KOPT-K1 (cell line): ENCODE data around the gene KIRREL3.

Experiments
- H3K27ac ChIP-seq: fragments of 200-600 bp; sonication (generic); 2 replicates; pipeline ENCODE4 v1.5.1; 2016; ENCODE audit warnings: antibody characterized with exemption, mild to moderate bottlenecking, low read depth, low read length; ENCODE audit not compliant: poor library complexity, severe bottlenecking
- H3K36me3 ChIP-seq: fragments of 200-600 bp; sonication (generic); 2 replicates; pipeline ENCODE4 v1.5.1; 2017; ENCODE audit warnings: antibody characterized with exemption, mild to moderate bottlenecking, low read length, moderate library complexity; ENCODE audit not compliant: insufficient read depth
- H3K9me3 ChIP-seq: fragments of 200-600 bp; sonication (generic); 2 replicates; pipeline ENCODE4 v1.5.1; 2017; ENCODE audit warnings: antibody characterized with exemption, low read length, mild to moderate bottlenecking; ENCODE audit not compliant: insufficient read depth, poor library complexity, severe bottlenecking

Gene KIRREL3

GRCh38 chr11:126951465-126951864 is 49.1 kb downstream of the KIRREL3 start:
- no peak overlapping the region for H3K27ac ChIP-seq
- no peaks in the 10 kb centered on the region for H3K36me3 ChIP-seq
- H3K9me3 ChIP-seq: no peaks in the 10 kb centered on the region

DNA sequence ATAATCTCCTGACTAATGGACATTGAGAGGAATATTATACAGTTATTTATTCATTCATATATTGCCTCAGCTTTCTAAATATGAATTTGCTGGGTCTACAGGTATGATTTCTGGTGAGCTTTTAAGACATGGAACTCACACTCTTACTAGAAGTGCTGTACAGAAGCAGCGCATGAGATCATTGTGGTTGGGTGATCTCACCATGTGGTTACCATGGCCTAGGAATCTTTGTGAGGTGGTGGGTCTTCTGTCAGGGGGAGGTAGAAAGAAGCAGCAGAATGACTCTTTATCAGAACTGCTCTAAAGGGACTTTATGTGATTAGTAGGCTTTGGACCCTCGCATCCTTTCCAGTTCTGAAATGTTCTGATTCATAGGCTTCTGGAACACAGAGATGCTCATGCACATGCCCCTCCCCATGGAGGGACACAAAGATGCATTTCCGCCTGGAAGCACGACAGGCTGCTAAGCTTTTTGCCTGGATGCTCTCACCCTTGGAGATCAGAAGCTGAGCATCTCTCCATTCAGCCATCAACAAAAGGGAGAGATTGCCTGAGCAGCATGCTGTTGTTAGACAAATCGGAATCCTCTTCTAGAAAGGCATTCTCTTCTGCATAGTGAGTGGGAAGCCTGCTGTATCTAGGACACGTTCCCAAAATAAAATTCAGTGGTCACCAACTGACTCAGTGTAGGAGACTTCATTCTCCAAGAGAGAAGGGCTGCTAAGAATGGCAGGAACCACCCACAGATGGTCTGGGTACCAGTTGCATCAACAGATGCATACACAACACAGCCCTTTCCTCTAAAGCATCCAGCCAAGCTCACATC is 51.3 kb downstream of the KIRREL3 start:
- Histone ChIP-seq H3K9me3 (no peaks in the 10 kb centered on the region), H3K36me3 (no peaks in the 10 kb centered on the region), H3K27ac (no peak overlapping the region)

- H3K9me3 ChIP-seq: no peaks in the 10 kb centered on the region
- H3K27ac ChIP-seq: no peak overlapping the region
- no peaks in the 10 kb centered on the region for H3K36me3 ChIP-seq
These were observed 52.0 kb downstream of the KIRREL3 start for GRCh38 chr11:126948563-126948962.

- no peak overlapping the region for H3K27ac ChIP-seq
- no peaks in the 10 kb centered on the region for H3K9me3 ChIP-seq
- H3K36me3 ChIP-seq: no peaks in the 10 kb centered on the region
These were observed 55.3 kb downstream of the KIRREL3 start for GRCh38 chr11:126945319-126945718.

GRCh38 chr11:126943316-126943715 is 57.3 kb downstream of the KIRREL3 start:
- Histone ChIP-seq H3K36me3 (no peaks in the 10 kb centered on the region), H3K27ac (no peak overlapping the region), H3K9me3 (no peaks in the 10 kb centered on the region)

- no peaks in the 10 kb centered on the region for H3K36me3 ChIP-seq
- no peak overlapping the region for H3K27ac ChIP-seq
- H3K9me3 ChIP-seq: no peaks in the 10 kb centered on the region
These were observed 58.4 kb downstream of the KIRREL3 start for GRCh38 chr11:126942146-126942545.

- no peak overlapping the region for H3K27ac ChIP-seq
- no peaks in the 10 kb centered on the region for H3K36me3 ChIP-seq
- no peaks in the 10 kb centered on the region for H3K9me3 ChIP-seq
These were observed 61.0 kb downstream of the KIRREL3 start for GRCh38 chr11:126939552-126939951.

- H3K27ac ChIP-seq: no peak overlapping the region
- H3K9me3 ChIP-seq: peaks cover 4% of the 10 kb centered on the region
- H3K36me3 ChIP-seq: no peaks in the 10 kb centered on the region
These were observed 61.9 kb downstream of the KIRREL3 start for GRCh38 chr11:126938718-126939117.

GRCh38 chr11:126930091-126930841 is 70.3 kb downstream of the KIRREL3 start:
- H3K9me3 ChIP-seq: peaks cover 4% of the 10 kb centered on the region
- H3K27ac ChIP-seq: no peak overlapping the region
- H3K36me3 ChIP-seq: no peaks in the 10 kb centered on the region

GRCh38 chr11:126929179-126930061 is 71.2 kb downstream of the KIRREL3 start:
- Histone ChIP-seq H3K9me3 (peaks cover 4% of the 10 kb centered on the region), H3K27ac (no peak overlapping the region), H3K36me3 (no peaks in the 10 kb centered on the region)

- Histone ChIP-seq H3K9me3 (no peaks in the 10 kb centered on the region), H3K27ac (no peak overlapping the region), H3K36me3 (no peaks in the 10 kb centered on the region)
These were observed 72.9 kb downstream of the KIRREL3 start for GRCh38 chr11:126927623-126928022.

- Histone ChIP-seq H3K27ac (no peak overlapping the region), H3K36me3 (no peaks in the 10 kb centered on the region), H3K9me3 (no peaks in the 10 kb centered on the region)
These were observed 74.2 kb downstream of the KIRREL3 start for GRCh38 chr11:126926376-126926791.

DNA sequence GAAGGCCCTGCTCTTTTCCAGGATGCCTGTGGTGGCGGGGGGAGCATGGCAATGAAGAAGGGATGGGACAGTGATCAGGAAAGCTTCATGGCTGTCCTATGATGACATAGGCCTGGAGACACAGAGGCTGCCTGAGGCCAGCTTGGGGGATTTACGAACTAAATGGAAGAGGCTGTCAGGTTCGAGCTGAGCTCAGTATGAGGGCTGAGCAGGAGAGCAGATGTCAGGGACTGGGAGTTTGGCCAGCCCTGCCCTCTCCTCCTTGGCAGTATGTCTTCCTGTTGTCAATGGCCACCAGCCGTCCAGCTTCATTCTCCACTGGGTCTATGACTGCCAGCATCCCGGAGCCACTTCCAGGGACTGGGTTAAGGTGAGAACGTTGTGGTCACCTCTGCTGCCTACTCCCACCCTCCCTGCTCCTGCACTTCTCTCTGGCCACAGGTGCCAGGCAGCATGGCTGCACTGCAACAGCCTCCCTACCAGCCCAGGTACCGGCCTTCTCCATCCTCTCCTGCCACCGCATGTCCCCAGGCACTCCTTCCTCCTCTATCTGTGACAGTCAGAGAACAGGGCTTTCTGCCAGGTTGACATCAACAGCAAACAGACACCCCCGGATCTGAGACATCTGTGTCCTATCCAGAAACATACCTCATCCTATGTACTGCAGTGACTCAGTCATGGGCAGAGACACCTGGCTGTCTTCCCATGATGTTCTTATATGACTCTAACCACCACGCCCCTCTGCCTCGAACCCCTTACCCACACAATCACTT is 75.1 kb downstream of the KIRREL3 start:
- no peaks in the 10 kb centered on the region for H3K9me3 ChIP-seq
- H3K27ac ChIP-seq: no peak overlapping the region
- no peaks in the 10 kb centered on the region for H3K36me3 ChIP-seq

DNA sequence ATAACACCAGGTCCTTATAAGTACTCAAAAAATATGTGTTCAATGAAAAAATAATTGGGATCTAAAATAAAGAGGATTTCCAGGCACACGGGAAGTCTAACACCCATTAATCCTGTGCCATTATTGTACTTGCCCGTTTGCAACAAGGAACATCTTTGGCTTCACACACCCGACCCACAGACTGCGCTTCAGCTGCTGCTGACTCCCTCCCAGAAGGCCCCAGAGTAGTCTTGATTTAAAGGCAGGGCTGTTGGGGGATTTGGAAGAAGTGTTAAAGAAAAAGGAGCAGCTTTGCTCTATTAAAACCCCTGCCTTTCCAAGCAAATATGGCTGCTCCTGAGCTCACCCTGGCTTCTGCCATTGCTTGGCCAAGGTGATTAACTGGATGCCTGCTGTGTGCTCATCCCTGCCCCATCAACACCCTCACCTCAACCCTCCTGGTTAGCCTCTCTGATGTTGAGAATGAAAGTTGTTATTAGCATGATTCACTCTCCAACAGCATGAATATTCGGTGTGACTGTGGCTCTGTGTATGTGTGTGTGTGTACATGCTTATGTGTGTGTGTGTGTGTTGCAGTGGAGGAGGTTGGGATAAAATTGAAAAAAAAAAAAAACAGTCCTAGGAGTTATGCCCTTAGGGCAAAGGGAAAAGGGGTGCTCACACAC is 76.1 kb downstream of the KIRREL3 start:
- Histone ChIP-seq H3K9me3 (no peaks in the 10 kb centered on the region), H3K36me3 (no peaks in the 10 kb centered on the region), H3K27ac (no peak overlapping the region)
